Endodermal cell (in vitro differentiated cells): ENCODE data around the gene ATG4D. TPM values are rescaled to one million over a fixed set of nuclear protein-coding genes. Genes with fewer than 3 reads are reported as not detected.

Experiments
- DNase-seq: peaks from one replicate; pipeline ENCODE4 v3.0.0-alpha.2; 2017
- H3K27ac ChIP-seq: 2 replicates; pipeline ENCODE4 v1.5.1; 2013; ENCODE audit warnings: mild to moderate bottlenecking, low read depth, low read length, moderate library complexity
- H3K27me3 ChIP-seq: 2 replicates; pipeline ENCODE4 v1.6.1; 2013; ENCODE audit warnings: mild to moderate bottlenecking, low read length, moderate library complexity; ENCODE audit not compliant: insufficient read depth, control insufficient read depth, poor library complexity, severe bottlenecking
- H3K36me3 ChIP-seq: 2 replicates; pipeline ENCODE4 v1.7.0; 2013; ENCODE audit warnings: mild to moderate bottlenecking, low read length, moderate library complexity; ENCODE audit not compliant: control insufficient read depth, insufficient read depth
- H3K4me1 ChIP-seq: one replicate; pipeline ENCODE4 v1.7.0; 2013; ENCODE audit warnings: low read length; ENCODE audit not compliant: control insufficient read depth, insufficient read depth
- H3K4me3 ChIP-seq: 2 replicates; pipeline ENCODE4 v1.5.1; 2013; ENCODE audit warnings: mild to moderate bottlenecking, low read length, moderate library complexity
- H3K9ac ChIP-seq: 2 replicates; pipeline ENCODE4 v1.6.1; 2013; ENCODE audit warnings: mild to moderate bottlenecking, low read length, moderate library complexity; ENCODE audit not compliant: poor library complexity, severe bottlenecking; ENCODE audit errors: extremely low read depth
- H3K9me3 ChIP-seq: 2 replicates; pipeline ENCODE4 v1.6.1; 2013; ENCODE audit warnings: mild to moderate bottlenecking, low read length, moderate library complexity; ENCODE audit not compliant: control insufficient read depth
- H3K27ac Mint-ChIP-seq: 2 replicates; pipeline ENCODE4 v1.8.0; 2020; ENCODE audit warnings: mixed read lengths
- H3K27me3 Mint-ChIP-seq: 2 replicates; pipeline ENCODE4 v1.8.0; 2021; ENCODE audit warnings: mild to moderate bottlenecking, mixed read lengths; ENCODE audit not compliant: insufficient read depth
- H3K36me3 Mint-ChIP-seq: 2 replicates; pipeline ENCODE4 v1.8.0; 2020; ENCODE audit warnings: low read depth, mixed read lengths
- H3K4me1 Mint-ChIP-seq: 2 replicates; pipeline ENCODE4 v1.8.0; 2020; ENCODE audit warnings: mixed read lengths
- H3K4me3 Mint-ChIP-seq: 2 replicates; pipeline ENCODE4 v1.8.0; 2020; ENCODE audit warnings: mild to moderate bottlenecking, moderate library complexity, mixed read lengths
- H3K9me3 Mint-ChIP-seq: 2 replicates; pipeline ENCODE4 v1.8.0; 2020; ENCODE audit warnings: mild to moderate bottlenecking, mixed read lengths
- CTCF ChIP-seq: fragments of 200-600 bp; sonication (generic); conservative IDR thresholded peaks from 2 replicates; pipeline ENCODE4 v1.5.0; 2021; ENCODE audit warnings: antibody characterized with exemption, mild to moderate bottlenecking
- WGBS, 2 experiments: methylation state at CpG; one replicate each; pipeline versions ENCODE4 v1.1.5 to v1.1.7; 2013; ENCODE audit warnings: missing lambda C conversion rate in 2 of 2, mixed read lengths in 1 of 2; ENCODE audit not compliant: insufficient coverage in 1 of 2, insufficient read length in 1 of 2; 5-methylcytosine and 5-hydroxymethylcytosine counted together
- total RNA-seq, 2 donors: library from RNA; stranded (reverse); fragmentation: NEBNext Ultra II Directional in 1 of 2; extraction: Animal tissue kit (Norgen Biotek cat#: 25700) in 1 of 2; gene quantifications; 2 replicates in 1 of 2; 3 replicates in 1 of 2; pipeline ENCODE4 v1.2.1, GENCODE V29; 2021

ATG4D gene
- total RNA-seq, 2 donors from 2014 or later = 37.9 to 44.8 TPM

- Histone ChIP-seq H3K4me3 (no peak overlapping the region), H3K9me3 (no peaks in the 10 kb centered on the region), H3K27me3 (no peaks in the 10 kb centered on the region), H3K9ac (no peak overlapping the region), H3K27ac (no peak overlapping the region), H3K36me3 (peaks cover 59% of the 10 kb centered on the region), H3K4me1 (no peaks in the 10 kb centered on the region)
- peak; percentile 41 for TF ChIP-seq CTCF
- DNase-seq = peak; percentile 62
- H3K27me3 Mint-ChIP-seq = no peaks in the 10 kb centered on the region
- H3K4me1 Mint-ChIP-seq = no peaks in the 10 kb centered on the region
- H3K36me3 Mint-ChIP-seq = peaks cover 69% of the 10 kb centered on the region
- no peak overlapping the region for H3K4me3 Mint-ChIP-seq
- no peaks in the 10 kb centered on the region for H3K9me3 Mint-ChIP-seq
- H3K27ac Mint-ChIP-seq = no peak overlapping the region
- 91 to 93% methylated on average over 3 to 11 of the region's 12 CpGs for WGBS, 2 experiments
Observed at GRCh38 chr19:10551698-10552301, 8.1 kb downstream of the ATG4D start.

- Histone ChIP-seq H3K36me3 (peaks cover 63% of the 10 kb centered on the region), H3K27ac (no peak overlapping the region), H3K27me3 (no peaks in the 10 kb centered on the region), H3K9me3 (no peaks in the 10 kb centered on the region), H3K4me3 (no peak overlapping the region), H3K9ac (no peak overlapping the region), H3K4me1 (no peaks in the 10 kb centered on the region)
- Mint-ChIP-seq H3K9me3 (no peaks in the 10 kb centered on the region), H3K4me1 (no peaks in the 10 kb centered on the region), H3K27ac (no peak overlapping the region), H3K4me3 (no peak overlapping the region), H3K27me3 (no peaks in the 10 kb centered on the region), H3K36me3 (peaks cover 69% of the 10 kb centered on the region)
- TF ChIP-seq CTCF = no peak
- peak; percentile 91 for DNase-seq
- WGBS, 2 experiments = 90 to 95% methylated on average over 5 to 12 of the region's 12 CpGs
Observed at GRCh38 chr19:10552510-10553053, 8.9 kb downstream of the ATG4D start.

DNA sequence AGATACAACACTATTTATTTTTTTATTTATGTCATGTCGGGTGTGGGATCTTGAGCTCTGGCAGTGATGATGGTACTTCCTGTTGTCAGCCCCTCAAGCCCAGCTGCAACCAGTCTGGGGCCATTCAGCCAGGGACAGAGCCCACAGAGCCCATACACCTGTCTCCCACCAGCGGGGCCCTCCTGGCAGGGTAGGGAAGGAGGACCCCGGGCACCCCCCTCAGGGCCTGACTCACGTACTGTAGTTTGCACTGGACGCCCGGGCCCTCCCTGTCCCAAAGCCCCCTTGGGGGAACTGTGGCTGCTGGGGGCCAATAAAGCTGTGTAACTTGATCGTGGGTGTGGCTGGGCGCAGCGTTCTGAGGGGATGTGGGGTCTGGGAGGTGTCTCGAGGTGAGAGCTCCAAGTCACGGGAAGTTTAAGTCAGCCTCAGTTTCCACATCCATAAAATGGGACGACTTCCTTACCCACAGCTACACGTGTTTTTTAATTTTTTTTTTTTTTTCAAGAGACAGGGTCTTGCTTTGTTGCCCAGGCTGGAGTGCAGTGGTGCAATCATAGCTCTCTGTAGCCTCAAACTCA is 9.5 kb downstream of the ATG4D start:
- no peaks in the 10 kb centered on the region for H3K27me3 ChIP-seq
- no peak overlapping the region for H3K4me3 Mint-ChIP-seq
- TF ChIP-seq CTCF = no peak
- H3K36me3 Mint-ChIP-seq = peaks cover 73% of the 10 kb centered on the region
- no peaks in the 10 kb centered on the region for H3K27me3 Mint-ChIP-seq
- peaks cover 62% of the 10 kb centered on the region for H3K36me3 ChIP-seq
- H3K4me1 Mint-ChIP-seq = no peaks in the 10 kb centered on the region
- H3K4me1 ChIP-seq = no peaks in the 10 kb centered on the region
- H3K4me3 ChIP-seq = no peak overlapping the region
- H3K27ac Mint-ChIP-seq = no peak overlapping the region
- H3K9me3 ChIP-seq = no peaks in the 10 kb centered on the region
- DNase-seq = no peak
- H3K27ac ChIP-seq = no peak overlapping the region
- H3K9ac ChIP-seq = no peak overlapping the region
- no peaks in the 10 kb centered on the region for H3K9me3 Mint-ChIP-seq
- WGBS, 2 experiments = 91 to 94% methylated on average over 10 to 13 of the region's 13 CpGs
